SK-N-SH treated with all-trans-retinoic acid at 6 μM for 48 hours (cell line): ENCODE data around the gene MED8.

Source experiments
- ATAC-seq: fragments of 200-7000 bp; cut with Tn5 transposase; 3 replicates; pipeline ENCODE4 v1.9.1; 2020; ENCODE audit warnings: mild to moderate bottlenecking, moderate library complexity
- ARNTL ChIP-seq: fragments of 450-650 bp; formaldehyde crosslinking; IDR thresholded peaks from 2 replicates; pipeline ENCODE4 v1.5.0; 2020; ENCODE audit warnings: low read depth, mild to moderate bottlenecking, moderate library complexity, borderline replicate concordance
- BACH2 ChIP-seq: fragments of 250-450 bp; sonication (Bioruptor Pico); IDR thresholded peaks from 2 replicates; pipeline ENCODE4 v1.9.0; 2021; ENCODE audit warnings: mild to moderate bottlenecking, borderline replicate concordance
- CREB5 ChIP-seq: fragments of 250-450 bp; sonication (Bioruptor Pico); IDR thresholded peaks from 2 replicates; pipeline ENCODE4 v1.5.1; 2020; ENCODE audit warnings: low read depth, mild to moderate bottlenecking, moderate library complexity
- CSDC2 ChIP-seq: fragments of 250-450 bp; sonication (Bioruptor Pico); IDR thresholded peaks from 2 replicates; pipeline ENCODE4 v1.5.0; 2020; ENCODE audit warnings: mild to moderate bottlenecking, moderate library complexity
- CSRNP3 ChIP-seq: fragments of 250-450 bp; sonication (Bioruptor Pico); IDR thresholded peaks from 2 replicates; pipeline ENCODE4 v1.5.1; 2021; ENCODE audit warnings: mild to moderate bottlenecking, moderate library complexity
- ESRRG ChIP-seq: fragments of 250-450 bp; sonication (Bioruptor Pico); IDR thresholded peaks from 2 replicates; pipeline ENCODE4 v1.6.1; 2021; ENCODE audit warnings: mild to moderate bottlenecking
- GLIS3 ChIP-seq: fragments of 250-450 bp; sonication (Bioruptor Pico); IDR thresholded peaks from 2 replicates; pipeline ENCODE4 v1.5.0; 2020; ENCODE audit warnings: mild to moderate bottlenecking, moderate library complexity
- ISL1 ChIP-seq: fragments of 250-450 bp; sonication (Bioruptor Pico); IDR thresholded peaks from 2 replicates; pipeline ENCODE4 v2.1.2; 2022; ENCODE audit warnings: mild to moderate bottlenecking, moderate library complexity
- OSR1 ChIP-seq: fragments of 250-450 bp; sonication (Bioruptor Pico); IDR thresholded peaks from 2 replicates; pipeline ENCODE4 v1.8.0; 2022; ENCODE audit warnings: moderate library complexity, mild to moderate bottlenecking, inconsistent platforms
- PATZ1 ChIP-seq: fragments of 250-450 bp; sonication (Bioruptor Pico); IDR thresholded peaks from 2 replicates; pipeline ENCODE4 v1.8.0; 2020; ENCODE audit warnings: mild to moderate bottlenecking, moderate library complexity, borderline replicate concordance
- POU6F1 ChIP-seq: fragments of 250-450 bp; sonication (Bioruptor Pico); IDR thresholded peaks from 2 replicates; pipeline ENCODE4 v1.8.0; 2021; ENCODE audit warnings: low read depth, mild to moderate bottlenecking, moderate library complexity, borderline replicate concordance
- PPARA ChIP-seq: fragments of 250-450 bp; sonication (Bioruptor Pico); IDR thresholded peaks from 2 replicates; pipeline ENCODE4 v1.5.0; 2020; ENCODE audit warnings: mild to moderate bottlenecking, borderline replicate concordance
- RARB ChIP-seq: fragments of 250-450 bp; sonication (Bioruptor Pico); IDR thresholded peaks from 2 replicates; pipeline ENCODE4 v1.8.0; 2021; ENCODE audit warnings: mild to moderate bottlenecking, moderate library complexity
- SNAI2 ChIP-seq: fragments of 250-450 bp; sonication (Bioruptor Pico); IDR thresholded peaks from 2 replicates; pipeline ENCODE4 v1.5.0; 2020; ENCODE audit warnings: mild to moderate bottlenecking, moderate library complexity
- TOX ChIP-seq: fragments of 250-450 bp; sonication (Bioruptor Pico); IDR thresholded peaks from 2 replicates; pipeline ENCODE4 v1.8.0; 2021; ENCODE audit warnings: mild to moderate bottlenecking, moderate library complexity, borderline replicate concordance
- TSHZ2 ChIP-seq: fragments of 250-450 bp; sonication (Bioruptor Pico); IDR thresholded peaks from 2 replicates; pipeline ENCODE4 v1.5.0; 2020; ENCODE audit warnings: mild to moderate bottlenecking, moderate library complexity
- ZC3H10 ChIP-seq: fragments of 250-450 bp; sonication (Bioruptor Pico); IDR thresholded peaks from 2 replicates; pipeline ENCODE4 v1.5.1; 2021; ENCODE audit warnings: mild to moderate bottlenecking, moderate library complexity
- ZFP3 ChIP-seq: fragments of 250-450 bp; sonication (Bioruptor Pico); IDR thresholded peaks from 2 replicates; pipeline ENCODE4 v1.5.0; 2020; ENCODE audit warnings: mild to moderate bottlenecking, moderate library complexity
- ZFP30 ChIP-seq: fragments of 450-650 bp; formaldehyde crosslinking; IDR thresholded peaks from 2 replicates; pipeline ENCODE4 v1.5.0; 2022; ENCODE audit warnings: mild to moderate bottlenecking, moderate library complexity
- ZNF565 ChIP-seq: fragments of 450-650 bp; formaldehyde crosslinking; conservative IDR thresholded peaks from 2 replicates; pipeline ENCODE4 v1.5.0; 2020; ENCODE audit warnings: low read depth, mild to moderate bottlenecking, moderate library complexity
- ZNF70 ChIP-seq: fragments of 450-650 bp; formaldehyde crosslinking; IDR thresholded peaks from 2 replicates; pipeline ENCODE4 v1.5.0; 2020; ENCODE audit warnings: mild to moderate bottlenecking, moderate library complexity

The MED8 gene

GRCh38 chr1:43360616-43361015 is 29.0 kb downstream of the MED8 start (continued):
- TF ChIP-seq CREB5 (CRISPR knock-in tag) = no peak

- TF ChIP-seq CREB5 (CRISPR knock-in tag) = no peak
- TF ChIP-seq ZFP30 (CRISPR knock-in tag) = no peak
- no peak for TF ChIP-seq ISL1 (CRISPR knock-in tag)
- TF ChIP-seq RARB = no peak
- TF ChIP-seq ZNF565 = no peak
- no peak for TF ChIP-seq ZC3H10 (CRISPR knock-in tag)
- no peak for TF ChIP-seq ZNF70
- TF ChIP-seq TOX (CRISPR knock-in tag) = no peak
- no peak for TF ChIP-seq BACH2 (CRISPR knock-in tag)
- TF ChIP-seq CSDC2 (CRISPR knock-in tag) = no peak
- TF ChIP-seq PPARA (CRISPR knock-in tag) = no peak
- no peak for TF ChIP-seq PATZ1
- no peak for TF ChIP-seq TSHZ2 (CRISPR knock-in tag)
- no peak for TF ChIP-seq ZFP3
- TF ChIP-seq CSRNP3 = no peak
- no peak for TF ChIP-seq ARNTL
- TF ChIP-seq ESRRG = no peak
- no peak for TF ChIP-seq GLIS3 (CRISPR knock-in tag)
- TF ChIP-seq SNAI2 (CRISPR knock-in tag) = no peak
- TF ChIP-seq OSR1 (CRISPR knock-in tag) = no peak
- ATAC-seq = no peak
These were observed 29.9 kb downstream of the MED8 start for GRCh38 chr1:43359696-43360095.

GRCh38 chr1:43358746-43359693 is 30.6 kb downstream of the MED8 start, which contains the start of gene CDC20:
Gene CDC20 (plus strand): TSS chr1:43358981. CDS start chr1:43359216, 235 bp downstream.
- TF ChIP-seq ZNF70 (no peak), POU6F1 (no peak), ISL1 (CRISPR knock-in tag) (no peak), ZNF565 (no peak), ZFP3 (no peak), OSR1 (CRISPR knock-in tag) (no peak), CSDC2 (CRISPR knock-in tag) (no peak), TOX (CRISPR knock-in tag) (no peak), PATZ1 (no peak), RARB (no peak)

More at GRCh38 chr1:43358746-43359693, 30.6 kb downstream of the MED8 start, which contains the start of gene CDC20:
- ATAC-seq = peak; percentile 98
